GM12878 (cell line): Measurements from ENCODE around the gene ASAP2. TPM values are rescaled to one million over a fixed set of nuclear protein-coding genes. Genes with fewer than 3 reads are reported as not detected.

ENCODE experiments used
- ATAC-seq: fragments of 200-7000 bp; cut with Tn5 transposase; 3 replicates; pipeline ENCODE4 v1.9.1; 2020; ENCODE audit warnings: mild to moderate bottlenecking, moderate library complexity
- BruUV-seq: library from RNA; stranded (reverse); fragments of 400-500 nt; replicated peaks from 2 replicates; lab custom pipeline; 2021; lab: Mats Ljungman, UMichigan
- CTCF ChIA-PET: fragments of 300-600 bp; sonication (Branson Sonifier 250); formaldehyde crosslinking; extraction: SDS; loops from one replicate; lab custom pipeline; 2021; ENCODE audit warnings: inconsistent platforms; lab: Yijun Ruan, JAX
- POLR2A ChIA-PET: fragments of 350-600 bp; formaldehyde crosslinking; extraction: SDS; loops from one replicate; lab custom pipeline; 2021; ENCODE audit warnings: inconsistent platforms; lab: Charles Lee
- RAD21 ChIA-PET: fragments of 300-600 bp; sonication (Branson Sonifier 250); formaldehyde crosslinking; loops from one replicate; lab custom pipeline; 2023; ENCODE audit warnings: antibody characterized with exemption; ENCODE audit not compliant: unreplicated experiment; lab: Charles Lee
- SMC1A ChIA-PET: fragments of 300-600 bp; sonication (Branson Sonifier 250); formaldehyde crosslinking; loops from one replicate; lab custom pipeline; 2023; ENCODE audit not compliant: unreplicated experiment, uncharacterized antibody; lab: Charles Lee
- DNase-seq: peaks from one replicate; pipeline ENCODE4 v3.0.0-alpha.2; 2011; ENCODE audit warnings: low read depth, low spot score
- FAIRE-seq: peaks from 3 replicates; lab custom pipeline; 2011; peaks lifted over from hg19 to GRCh38; lab: Jason Lieb, UNC
- H2AFZ ChIP-seq: 2 replicates; pipeline ENCODE4 v1.6.0; 2011; ENCODE audit warnings: low read depth, low read length, control low read depth; ENCODE audit not compliant: control insufficient read depth
- H3K27ac ChIP-seq: 2 replicates; pipeline ENCODE4 v1.5.1; 2011; ENCODE audit warnings: control low read depth; ENCODE audit not compliant: control insufficient read depth, insufficient read depth
- H3K27me3 ChIP-seq, 2 experiments: replicated peaks in 1 of 2; 2 replicates each; pipeline versions ENCODE4 v1.6.0 to v1.6.1; 2011; ENCODE audit warnings: low read length in 1 of 2; ENCODE audit not compliant: control insufficient read depth in 2 of 2, insufficient read depth in 2 of 2
- H3K36me3 ChIP-seq, 2 experiments: 2 replicates each; pipeline ENCODE4 v1.5.1; 2011; ENCODE audit warnings: low read length in 1 of 2; ENCODE audit not compliant: control insufficient read depth in 2 of 2, insufficient read depth in 2 of 2
- H3K4me1 ChIP-seq: 2 replicates; pipeline ENCODE4 v1.6.1; 2011; ENCODE audit warnings: mild to moderate bottlenecking, low read length, moderate library complexity, mixed read lengths; ENCODE audit not compliant: control insufficient read depth, insufficient read depth
- H3K4me2 ChIP-seq: 2 replicates; pipeline ENCODE4 v1.6.0; 2011; ENCODE audit warnings: control low read depth; ENCODE audit not compliant: control insufficient read depth, insufficient read depth
- H3K4me3 ChIP-seq: fragments of 200-600 bp; sonication (generic); 2 replicates; pipeline ENCODE4 v1.5.1; 2016
- H3K79me2 ChIP-seq: 2 replicates; pipeline ENCODE4 v1.6.0; 2011; ENCODE audit warnings: low read length; ENCODE audit not compliant: control insufficient read depth, insufficient read depth
- H3K9ac ChIP-seq: 2 replicates; pipeline ENCODE4 v1.8.0; 2011; ENCODE audit warnings: low read length, control low read depth, mixed read lengths; ENCODE audit not compliant: control insufficient read depth, insufficient read depth
- H3K9me3 ChIP-seq: replicated peaks from 3 replicates; pipeline ENCODE4 v1.5.1; 2011; ENCODE audit warnings: mild to moderate bottlenecking, low read length; ENCODE audit not compliant: control insufficient read depth, insufficient read depth
- H4K20me1 ChIP-seq: 2 replicates; pipeline ENCODE4 v1.6.0; 2011; ENCODE audit not compliant: control insufficient read depth, insufficient read depth
- CEBPB ChIP-seq, 2 experiments: fragments of 150-350 bp in 1 of 2; IDR thresholded peaks; 2 replicates each; pipeline ENCODE4 v1.6.1; 2012 to 2014; ENCODE audit warnings: low read depth in 2 of 2, low read length in 2 of 2, borderline replicate concordance in 1 of 2, inconsistent platforms in 1 of 2
- CHD1 ChIP-seq: IDR thresholded peaks from 2 replicates; pipeline ENCODE4 v1.6.1; 2012; ENCODE audit warnings: low read depth, low read length, improper control_type of control experiment
- EZH2 ChIP-seq: IDR thresholded peaks from 2 replicates; pipeline ENCODE4 v1.6.1; 2012; ENCODE audit warnings: low read depth, mild to moderate bottlenecking, control low read depth, inconsistent platforms, low read length, borderline replicate concordance; ENCODE audit not compliant: control insufficient read depth
- MYB ChIP-seq: fragments of 150-350 bp; IDR thresholded peaks from 2 replicates; pipeline ENCODE4 v1.6.1; 2014; ENCODE audit warnings: mild to moderate bottlenecking, low read depth, low read length, borderline replicate concordance
- PML ChIP-seq: IDR thresholded peaks from 2 replicates; pipeline ENCODE4 v1.6.1; 2012; ENCODE audit warnings: low read length, inconsistent platforms
- RB1 ChIP-seq: fragments of 450-650 bp; formaldehyde crosslinking; IDR thresholded peaks from 2 replicates; pipeline ENCODE4 v1.6.1; 2017; ENCODE audit warnings: mild to moderate bottlenecking, borderline replicate concordance
- SMAD1 ChIP-seq: fragments of 450-650 bp; IDR thresholded peaks from 2 replicates; pipeline ENCODE4 v1.6.1; 2018; ENCODE audit warnings: mild to moderate bottlenecking, low read depth; ENCODE audit not compliant: partially characterized antibody
- SP1 ChIP-seq: IDR thresholded peaks from one replicate; pipeline ENCODE4 v1.6.1; 2011; ENCODE audit warnings: low read depth, low read length
- STAT1 ChIP-seq: fragments of 450-650 bp; conservative IDR thresholded peaks from 2 replicates; pipeline ENCODE4 v1.6.1; 2014; ENCODE audit warnings: antibody characterized with exemption, mild to moderate bottlenecking
- WGBS: methylation state at CpG from one replicate; pipeline ENCODE4 v1.1.6; 2016; ENCODE audit warnings: low lambda C conversion rate; ENCODE audit not compliant: insufficient replicate concordance, insufficient coverage; ENCODE audit errors: missing lambda C conversion rate; 5-methylcytosine and 5-hydroxymethylcytosine counted together
- in situ Hi-C: fragments of 300-500 bp; cut with MboI; formaldehyde crosslinking; loops from 9 replicates; pipeline ENCODE4 v1.14.3; 2018; ENCODE audit warnings: mixed read lengths
- intact Hi-C: fragments of 100-400 bp; cut with micrococcal nuclease; formaldehyde crosslinking; loops from one replicate; pipeline ENCODE4 v1.14.2; 2022; ENCODE audit not compliant: unreplicated experiment
- polyA plus RNA-seq, 11 experiments: library from polyadenylated mRNA; depleted of rRNA in 4 of 11; unstranded in 6 of 11; stranded (reverse) in 5 of 11; fragments of >200 nt; fragmentation: Nextera tagmentation in 4 of 11; fragmentation: Illumina TruSeq in 1 of 11; extraction: Ambion mirVana in 4 of 11; extraction: Trizol in 1 of 11; gene quantifications; 1 replicate in 1 of 11; 2 replicates in 10 of 11; pipeline versions ENCODE4 v1.2.1 to v1.2.3, GENCODE V29; 2011 to 2016; ENCODE audit warnings: inconsistent platforms in 2 of 11, missing spikeins in 2 of 11, low read depth in 1 of 11
- total RNA-seq, 4 experiments: library from RNA; depleted of rRNA in 3 of 4; stranded (reverse); fragments of >200 nt in 3 of 4; fragmentation: Illumina TruSeq in 1 of 4; extraction: Trizol in 1 of 4; gene quantifications; 2 replicates each; pipeline versions ENCODE4 v1.2.1 to v1.2.3, GENCODE V29; 2013 to 2021
- TF ChIP-seq, protein P1 (sequence below): IDR thresholded peaks from 2 replicates; pipeline ENCODE4 v1.6.1; 2012; ENCODE audit warnings: low read length, inconsistent platforms
- TF ChIP-seq, protein P2 (sequence below): IDR thresholded peaks from 2 replicates; pipeline ENCODE4 v1.6.1; 2011; ENCODE audit warnings: mild to moderate bottlenecking, low read depth, low read length, moderate library complexity; ENCODE audit not compliant: insufficient replicate concordance
- TF ChIP-seq, protein P3 (sequence below): fragments of 450-650 bp; IDR thresholded peaks from 2 replicates; pipeline ENCODE4 v1.6.1; 2018; ENCODE audit warnings: mild to moderate bottlenecking, low read depth, moderate library complexity; ENCODE audit not compliant: partially characterized antibody
- TF ChIP-seq, protein P4 (sequence below): fragments of 450-650 bp; IDR thresholded peaks from 2 replicates; pipeline ENCODE4 v1.6.1; 2017; ENCODE audit warnings: mild to moderate bottlenecking, low read depth, inconsistent platforms; ENCODE audit not compliant: poor library complexity, severe bottlenecking
- TF ChIP-seq, protein P5 (sequence below): fragments of 450-650 bp; IDR thresholded peaks from 2 replicates; pipeline ENCODE4 v1.6.1; 2016; ENCODE audit warnings: mild to moderate bottlenecking

Gene ASAP2
- total and polyA plus RNA-seq, 10 of the 15 experiments (the other 5 are each of a cell fraction or from before 2014, with no cell fraction given), result 0.05 to 0.27 (median 0.07) TPM; not detected in 4

DNA sequence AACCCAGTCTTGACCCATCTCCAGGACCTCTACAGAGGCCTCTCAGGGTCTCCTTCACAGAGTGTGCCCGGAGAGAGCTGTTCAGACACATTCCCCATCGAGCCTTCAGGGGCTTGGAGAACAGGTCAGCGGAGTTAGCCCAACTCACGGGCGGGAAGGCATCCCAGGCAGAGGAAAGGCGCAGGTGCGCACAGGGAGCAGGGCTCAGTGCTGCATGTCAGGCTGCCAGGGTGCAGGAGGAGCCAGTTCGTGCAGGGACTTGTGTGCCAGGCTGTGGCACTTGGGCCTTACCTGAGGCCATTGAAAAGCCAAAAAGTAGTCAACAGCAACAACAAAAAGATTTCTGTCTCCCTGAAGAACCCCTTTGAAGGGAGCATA, 112.7 kb downstream of the ASAP2 start (continued):
- TF ChIP-seq, protein P1, sequence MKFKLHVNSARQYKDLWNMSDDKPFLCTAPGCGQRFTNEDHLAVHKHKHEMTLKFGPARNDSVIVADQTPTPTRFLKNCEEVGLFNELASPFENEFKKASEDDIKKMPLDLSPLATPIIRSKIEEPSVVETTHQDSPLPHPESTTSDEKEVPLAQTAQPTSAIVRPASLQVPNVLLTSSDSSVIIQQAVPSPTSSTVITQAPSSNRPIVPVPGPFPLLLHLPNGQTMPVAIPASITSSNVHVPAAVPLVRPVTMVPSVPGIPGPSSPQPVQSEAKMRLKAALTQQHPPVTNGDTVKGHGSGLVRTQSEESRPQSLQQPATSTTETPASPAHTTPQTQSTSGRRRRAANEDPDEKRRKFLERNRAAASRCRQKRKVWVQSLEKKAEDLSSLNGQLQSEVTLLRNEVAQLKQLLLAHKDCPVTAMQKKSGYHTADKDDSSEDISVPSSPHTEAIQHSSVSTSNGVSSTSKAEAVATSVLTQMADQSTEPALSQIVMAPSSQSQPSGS, result no peak
- no peak for TF ChIP-seq RB1
- TF ChIP-seq CHD1, result no peak
- TF ChIP-seq SMAD1, result no peak
- TF ChIP-seq, protein P2, sequence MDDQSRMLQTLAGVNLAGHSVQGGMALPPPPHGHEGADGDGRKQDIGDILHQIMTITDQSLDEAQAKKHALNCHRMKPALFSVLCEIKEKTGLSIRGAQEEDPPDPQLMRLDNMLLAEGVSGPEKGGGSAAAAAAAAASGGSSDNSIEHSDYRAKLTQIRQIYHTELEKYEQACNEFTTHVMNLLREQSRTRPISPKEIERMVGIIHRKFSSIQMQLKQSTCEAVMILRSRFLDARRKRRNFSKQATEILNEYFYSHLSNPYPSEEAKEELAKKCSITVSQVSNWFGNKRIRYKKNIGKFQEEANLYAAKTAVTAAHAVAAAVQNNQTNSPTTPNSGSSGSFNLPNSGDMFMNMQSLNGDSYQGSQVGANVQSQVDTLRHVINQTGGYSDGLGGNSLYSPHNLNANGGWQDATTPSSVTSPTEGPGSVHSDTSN, result no peak
- TF ChIP-seq, all 136 proteins: peak for 0

DNA sequence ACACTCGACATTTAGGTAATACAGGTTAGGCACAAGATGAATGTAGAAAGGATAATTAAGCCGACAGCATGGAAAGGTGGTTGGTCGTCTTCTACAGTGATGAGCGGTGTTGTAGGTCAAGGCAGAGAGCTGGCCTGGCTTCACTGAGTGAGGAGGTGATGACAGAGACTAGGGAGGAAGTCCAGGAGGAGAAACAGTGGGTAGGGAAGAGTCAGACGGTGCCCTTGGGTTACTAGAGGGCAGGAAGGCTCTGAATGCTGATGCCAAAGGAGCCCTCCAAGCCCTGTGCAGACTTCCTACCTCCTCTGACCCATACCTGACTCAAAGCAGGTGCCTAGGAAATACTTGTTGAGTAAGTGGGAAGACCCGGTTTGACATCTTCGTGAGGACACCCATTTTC, 116.0 kb downstream of the ASAP2 start:
- Histone ChIP-seq H3K4me1 (no peaks in the 10 kb centered on the region), H2AFZ (no peak overlapping the region), H3K27me3 (peaks cover 2% of the 10 kb centered on the region in 2 experiments; a peak in 2 of 4 replicates), H3K4me3 (no peak overlapping the region), H3K79me2 (no peaks in the 10 kb centered on the region), H3K27ac (no peak overlapping the region), H3K36me3 (no peaks in the 10 kb centered on the region), H4K20me1 (no peaks in the 10 kb centered on the region), H3K9ac (no peak overlapping the region), H3K9me3 (no peaks in the 10 kb centered on the region), H3K4me2 (no peak overlapping the region)
- FAIRE-seq (no peak), DNase-seq (no peak), ATAC-seq (no peak)
- ChIA-PET SMC1A (no interaction called here), POLR2A (no interaction called here), RAD21 (no interaction called here), CTCF (no interaction called here)
- intact Hi-C loops (no loop called here), in situ Hi-C loops (no loop called here)
- 17% methylated on average over 7 of the region's 7 CpGs for WGBS
- no TSS peak for BruUV-seq
- TF ChIP-seq, protein P3, sequence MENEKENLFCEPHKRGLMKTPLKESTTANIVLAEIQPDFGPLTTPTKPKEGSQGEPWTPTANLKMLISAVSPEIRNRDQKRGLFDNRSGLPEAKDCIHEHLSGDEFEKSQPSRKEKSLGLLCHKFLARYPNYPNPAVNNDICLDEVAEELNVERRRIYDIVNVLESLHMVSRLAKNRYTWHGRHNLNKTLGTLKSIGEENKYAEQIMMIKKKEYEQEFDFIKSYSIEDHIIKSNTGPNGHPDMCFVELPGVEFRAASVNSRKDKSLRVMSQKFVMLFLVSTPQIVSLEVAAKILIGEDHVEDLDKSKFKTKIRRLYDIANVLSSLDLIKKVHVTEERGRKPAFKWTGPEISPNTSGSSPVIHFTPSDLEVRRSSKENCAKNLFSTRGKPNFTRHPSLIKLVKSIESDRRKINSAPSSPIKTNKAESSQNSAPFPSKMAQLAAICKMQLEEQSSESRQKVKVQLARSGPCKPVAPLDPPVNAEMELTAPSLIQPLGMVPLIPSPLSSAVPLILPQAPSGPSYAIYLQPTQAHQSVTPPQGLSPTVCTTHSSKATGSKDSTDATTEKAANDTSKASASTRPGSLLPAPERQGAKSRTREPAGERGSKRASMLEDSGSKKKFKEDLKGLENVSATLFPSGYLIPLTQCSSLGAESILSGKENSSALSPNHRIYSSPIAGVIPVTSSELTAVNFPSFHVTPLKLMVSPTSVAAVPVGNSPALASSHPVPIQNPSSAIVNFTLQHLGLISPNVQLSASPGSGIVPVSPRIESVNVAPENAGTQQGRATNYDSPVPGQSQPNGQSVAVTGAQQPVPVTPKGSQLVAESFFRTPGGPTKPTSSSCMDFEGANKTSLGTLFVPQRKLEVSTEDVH, result no peak
- TF ChIP-seq, protein P4, sequence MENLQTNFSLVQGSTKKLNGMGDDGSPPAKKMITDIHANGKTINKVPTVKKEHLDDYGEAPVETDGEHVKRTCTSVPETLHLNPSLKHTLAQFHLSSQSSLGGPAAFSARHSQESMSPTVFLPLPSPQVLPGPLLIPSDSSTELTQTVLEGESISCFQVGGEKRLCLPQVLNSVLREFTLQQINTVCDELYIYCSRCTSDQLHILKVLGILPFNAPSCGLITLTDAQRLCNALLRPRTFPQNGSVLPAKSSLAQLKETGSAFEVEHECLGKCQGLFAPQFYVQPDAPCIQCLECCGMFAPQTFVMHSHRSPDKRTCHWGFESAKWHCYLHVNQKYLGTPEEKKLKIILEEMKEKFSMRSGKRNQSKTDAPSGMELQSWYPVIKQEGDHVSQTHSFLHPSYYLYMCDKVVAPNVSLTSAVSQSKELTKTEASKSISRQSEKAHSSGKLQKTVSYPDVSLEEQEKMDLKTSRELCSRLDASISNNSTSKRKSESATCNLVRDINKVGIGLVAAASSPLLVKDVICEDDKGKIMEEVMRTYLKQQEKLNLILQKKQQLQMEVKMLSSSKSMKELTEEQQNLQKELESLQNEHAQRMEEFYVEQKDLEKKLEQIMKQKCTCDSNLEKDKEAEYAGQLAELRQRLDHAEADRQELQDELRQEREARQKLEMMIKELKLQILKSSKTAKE, result no peak
- TF ChIP-seq, protein P5, sequence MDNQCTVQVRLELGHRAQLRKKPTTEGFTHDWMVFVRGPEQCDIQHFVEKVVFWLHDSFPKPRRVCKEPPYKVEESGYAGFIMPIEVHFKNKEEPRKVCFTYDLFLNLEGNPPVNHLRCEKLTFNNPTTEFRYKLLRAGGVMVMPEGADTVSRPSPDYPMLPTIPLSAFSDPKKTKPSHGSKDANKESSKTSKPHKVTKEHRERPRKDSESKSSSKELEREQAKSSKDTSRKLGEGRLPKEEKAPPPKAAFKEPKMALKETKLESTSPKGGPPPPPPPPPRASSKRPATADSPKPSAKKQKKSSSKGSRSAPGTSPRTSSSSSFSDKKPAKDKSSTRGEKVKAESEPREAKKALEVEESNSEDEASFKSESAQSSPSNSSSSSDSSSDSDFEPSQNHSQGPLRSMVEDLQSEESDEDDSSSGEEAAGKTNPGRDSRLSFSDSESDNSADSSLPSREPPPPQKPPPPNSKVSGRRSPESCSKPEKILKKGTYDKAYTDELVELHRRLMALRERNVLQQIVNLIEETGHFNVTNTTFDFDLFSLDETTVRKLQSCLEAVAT, result no peak
- no peak for TF ChIP-seq SP1
- no peak for TF ChIP-seq MYB
- TF ChIP-seq STAT1, result no peak
- no peak for TF ChIP-seq EZH2
- TF ChIP-seq PML, result no peak
- TF ChIP-seq CEBPB (IDR thresholded peaks at IDR 0.05; ENCODE audit: borderline replicate concordance in 1 of 2, low read depth in 2 of 2, low read length in 2 of 2), result no peak
